HG03159 (cell line): ENCODE results near the gene PCIF1.
"Not testable (repeated sequence)": the region's sequence is repeated elsewhere in the genome, so short reads cannot be mapped to it uniquely, and the experiment has no call there.

Experiments used
- ATAC-seq: cut with Tn5 transposase; IDR thresholded peaks from one replicate; pipeline ENCODE4 v1.9.1; 2021; ENCODE audit warnings: mild to moderate bottlenecking, moderate library complexity; ENCODE audit not compliant: unreplicated experiment

Gene PCIF1

GRCh38 chr20:45988830-45989229 is 54.3 kb downstream of the PCIF1 start:
- not testable (repeated sequence) for ATAC-seq

- no peak for ATAC-seq
Measured at GRCh38 chr20:45991616-45992015, 57.1 kb downstream of the PCIF1 start.

- ATAC-seq: no peak
Measured at GRCh38 chr20:45993197-45993951, 58.9 kb downstream of the PCIF1 start.

GRCh38 chr20:45994761-45995493 is 60.4 kb downstream of the PCIF1 start:
- no peak for ATAC-seq

- ATAC-seq: not testable (repeated sequence)
Measured at GRCh38 chr20:45995495-45996097, 61.1 kb downstream of the PCIF1 start.

- ATAC-seq: no peak
Measured at GRCh38 chr20:45997187-45997586, 62.7 kb downstream of the PCIF1 start.
